H1 (cell line): ENCODE measurements around the gene ATG7. TPM values are rescaled to one million over a fixed set of nuclear protein-coding genes. Genes with fewer than 3 reads are reported as not detected.

ENCODE experiments used
- ATF3 ChIP-seq: IDR thresholded peaks from 2 replicates; pipeline ENCODE4 v1.6.1; 2011; ENCODE audit warnings: low read depth, mild to moderate bottlenecking, low read length; ENCODE audit not compliant: insufficient read depth
- HDAC6 ChIP-seq: IDR thresholded peaks from one replicate; pipeline ENCODE4 v1.7.1; 2012; ENCODE audit warnings: low read depth, mild to moderate bottlenecking, inconsistent platforms, low read length, moderate library complexity
- USF2 ChIP-seq: IDR thresholded peaks from 2 replicates; pipeline ENCODE4 v1.6.1; 2011; ENCODE audit warnings: low read length, improper control_type of control experiment
- polyA plus RNA-seq, 7 experiments: library from polyadenylated mRNA; depleted of rRNA in 3 of 7; stranded (reverse) in 5 of 7; unstranded in 2 of 7; fragments of >200 nt in 5 of 7; fragments of 200-250 nt in 2 of 7; gene quantifications; 1 replicate in 5 of 7; 2 replicates in 1 of 7; 4 replicates in 1 of 7; pipeline versions ENCODE4 v1.2.1 to v1.2.3, GENCODE V29; 2011 to 2013; ENCODE audit warnings: missing spikeins in 2 of 7, mixed read lengths in 2 of 7
- total RNA-seq: library from RNA; stranded (reverse); fragmentation: NEBNext Ultra II Directional; extraction: Animal tissue kit (Norgen Biotek cat#: 25700); gene quantifications from 2 replicates; pipeline ENCODE4 v1.2.1, GENCODE V29; 2021
- TF ChIP-seq, protein P1 (sequence below): fragments of 300-600 bp; sonication (generic); IDR thresholded peaks from 2 replicates; pipeline ENCODE4 v1.7.1; 2012; ENCODE audit warnings: low read length, moderate library complexity, mild to moderate bottlenecking, inconsistent platforms; ENCODE audit not compliant: insufficient replicate concordance
- TF ChIP-seq, protein P2 (sequence below), 3 experiments: IDR thresholded peaks; 1 replicate in 2 of 3; 2 replicates in 1 of 3; pipeline versions ENCODE4 v1.5.1 to v1.6.1; 2011; ENCODE audit warnings: low read length in 3 of 3, mild to moderate bottlenecking in 3 of 3, inconsistent platforms in 2 of 3, low read depth in 1 of 3, moderate library complexity in 1 of 3; ENCODE audit not compliant: insufficient read depth in 1 of 3; ENCODE audit errors: control extremely low read depth in 1 of 3

The ATG7 gene
- total and polyA plus RNA-seq, 2 of the 8 experiments (the other 6 are each of a cell fraction or from before 2014, with no cell fraction given): 15.0 to 19.1 TPM

DNA sequence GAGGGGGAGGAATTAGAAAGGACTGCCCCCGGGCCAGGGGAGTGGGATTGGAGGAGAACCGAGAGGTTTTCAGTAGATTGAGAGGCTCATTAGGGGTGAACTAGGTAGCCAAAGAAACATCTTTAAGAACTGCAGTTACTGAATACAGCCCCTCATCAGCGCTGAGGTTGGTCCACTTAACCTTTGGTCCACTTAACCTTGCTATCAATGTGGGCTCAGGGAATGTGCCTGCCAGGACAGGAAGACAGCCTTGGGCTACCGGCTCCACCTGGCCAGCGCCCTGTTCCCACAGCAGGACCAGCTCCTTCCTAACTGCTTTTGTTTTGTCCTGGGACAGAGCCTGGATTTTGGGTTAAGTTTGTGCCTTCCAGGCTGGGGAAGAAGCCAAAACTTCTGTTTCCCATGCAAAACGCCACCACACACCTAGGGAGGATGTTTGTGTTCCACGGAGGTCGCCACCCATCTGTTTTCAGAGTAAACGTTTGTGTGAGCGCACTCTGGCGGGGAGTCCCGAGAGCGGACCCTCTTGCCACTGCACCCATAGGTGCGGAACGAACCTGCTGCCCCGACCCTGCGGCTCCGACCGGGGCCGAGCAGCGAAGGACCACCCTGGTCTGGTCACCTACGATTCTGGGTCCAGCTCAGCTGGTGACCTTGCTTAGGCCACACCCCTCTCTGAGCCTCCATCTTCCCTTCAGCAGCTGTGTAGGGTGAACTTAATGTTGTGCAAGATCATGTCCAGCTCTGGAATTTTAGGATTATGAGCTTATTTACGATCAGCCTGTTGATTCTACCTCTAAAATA is 264.1 kb downstream of the ATG7 start (continued):
- TF ChIP-seq, protein P1, sequence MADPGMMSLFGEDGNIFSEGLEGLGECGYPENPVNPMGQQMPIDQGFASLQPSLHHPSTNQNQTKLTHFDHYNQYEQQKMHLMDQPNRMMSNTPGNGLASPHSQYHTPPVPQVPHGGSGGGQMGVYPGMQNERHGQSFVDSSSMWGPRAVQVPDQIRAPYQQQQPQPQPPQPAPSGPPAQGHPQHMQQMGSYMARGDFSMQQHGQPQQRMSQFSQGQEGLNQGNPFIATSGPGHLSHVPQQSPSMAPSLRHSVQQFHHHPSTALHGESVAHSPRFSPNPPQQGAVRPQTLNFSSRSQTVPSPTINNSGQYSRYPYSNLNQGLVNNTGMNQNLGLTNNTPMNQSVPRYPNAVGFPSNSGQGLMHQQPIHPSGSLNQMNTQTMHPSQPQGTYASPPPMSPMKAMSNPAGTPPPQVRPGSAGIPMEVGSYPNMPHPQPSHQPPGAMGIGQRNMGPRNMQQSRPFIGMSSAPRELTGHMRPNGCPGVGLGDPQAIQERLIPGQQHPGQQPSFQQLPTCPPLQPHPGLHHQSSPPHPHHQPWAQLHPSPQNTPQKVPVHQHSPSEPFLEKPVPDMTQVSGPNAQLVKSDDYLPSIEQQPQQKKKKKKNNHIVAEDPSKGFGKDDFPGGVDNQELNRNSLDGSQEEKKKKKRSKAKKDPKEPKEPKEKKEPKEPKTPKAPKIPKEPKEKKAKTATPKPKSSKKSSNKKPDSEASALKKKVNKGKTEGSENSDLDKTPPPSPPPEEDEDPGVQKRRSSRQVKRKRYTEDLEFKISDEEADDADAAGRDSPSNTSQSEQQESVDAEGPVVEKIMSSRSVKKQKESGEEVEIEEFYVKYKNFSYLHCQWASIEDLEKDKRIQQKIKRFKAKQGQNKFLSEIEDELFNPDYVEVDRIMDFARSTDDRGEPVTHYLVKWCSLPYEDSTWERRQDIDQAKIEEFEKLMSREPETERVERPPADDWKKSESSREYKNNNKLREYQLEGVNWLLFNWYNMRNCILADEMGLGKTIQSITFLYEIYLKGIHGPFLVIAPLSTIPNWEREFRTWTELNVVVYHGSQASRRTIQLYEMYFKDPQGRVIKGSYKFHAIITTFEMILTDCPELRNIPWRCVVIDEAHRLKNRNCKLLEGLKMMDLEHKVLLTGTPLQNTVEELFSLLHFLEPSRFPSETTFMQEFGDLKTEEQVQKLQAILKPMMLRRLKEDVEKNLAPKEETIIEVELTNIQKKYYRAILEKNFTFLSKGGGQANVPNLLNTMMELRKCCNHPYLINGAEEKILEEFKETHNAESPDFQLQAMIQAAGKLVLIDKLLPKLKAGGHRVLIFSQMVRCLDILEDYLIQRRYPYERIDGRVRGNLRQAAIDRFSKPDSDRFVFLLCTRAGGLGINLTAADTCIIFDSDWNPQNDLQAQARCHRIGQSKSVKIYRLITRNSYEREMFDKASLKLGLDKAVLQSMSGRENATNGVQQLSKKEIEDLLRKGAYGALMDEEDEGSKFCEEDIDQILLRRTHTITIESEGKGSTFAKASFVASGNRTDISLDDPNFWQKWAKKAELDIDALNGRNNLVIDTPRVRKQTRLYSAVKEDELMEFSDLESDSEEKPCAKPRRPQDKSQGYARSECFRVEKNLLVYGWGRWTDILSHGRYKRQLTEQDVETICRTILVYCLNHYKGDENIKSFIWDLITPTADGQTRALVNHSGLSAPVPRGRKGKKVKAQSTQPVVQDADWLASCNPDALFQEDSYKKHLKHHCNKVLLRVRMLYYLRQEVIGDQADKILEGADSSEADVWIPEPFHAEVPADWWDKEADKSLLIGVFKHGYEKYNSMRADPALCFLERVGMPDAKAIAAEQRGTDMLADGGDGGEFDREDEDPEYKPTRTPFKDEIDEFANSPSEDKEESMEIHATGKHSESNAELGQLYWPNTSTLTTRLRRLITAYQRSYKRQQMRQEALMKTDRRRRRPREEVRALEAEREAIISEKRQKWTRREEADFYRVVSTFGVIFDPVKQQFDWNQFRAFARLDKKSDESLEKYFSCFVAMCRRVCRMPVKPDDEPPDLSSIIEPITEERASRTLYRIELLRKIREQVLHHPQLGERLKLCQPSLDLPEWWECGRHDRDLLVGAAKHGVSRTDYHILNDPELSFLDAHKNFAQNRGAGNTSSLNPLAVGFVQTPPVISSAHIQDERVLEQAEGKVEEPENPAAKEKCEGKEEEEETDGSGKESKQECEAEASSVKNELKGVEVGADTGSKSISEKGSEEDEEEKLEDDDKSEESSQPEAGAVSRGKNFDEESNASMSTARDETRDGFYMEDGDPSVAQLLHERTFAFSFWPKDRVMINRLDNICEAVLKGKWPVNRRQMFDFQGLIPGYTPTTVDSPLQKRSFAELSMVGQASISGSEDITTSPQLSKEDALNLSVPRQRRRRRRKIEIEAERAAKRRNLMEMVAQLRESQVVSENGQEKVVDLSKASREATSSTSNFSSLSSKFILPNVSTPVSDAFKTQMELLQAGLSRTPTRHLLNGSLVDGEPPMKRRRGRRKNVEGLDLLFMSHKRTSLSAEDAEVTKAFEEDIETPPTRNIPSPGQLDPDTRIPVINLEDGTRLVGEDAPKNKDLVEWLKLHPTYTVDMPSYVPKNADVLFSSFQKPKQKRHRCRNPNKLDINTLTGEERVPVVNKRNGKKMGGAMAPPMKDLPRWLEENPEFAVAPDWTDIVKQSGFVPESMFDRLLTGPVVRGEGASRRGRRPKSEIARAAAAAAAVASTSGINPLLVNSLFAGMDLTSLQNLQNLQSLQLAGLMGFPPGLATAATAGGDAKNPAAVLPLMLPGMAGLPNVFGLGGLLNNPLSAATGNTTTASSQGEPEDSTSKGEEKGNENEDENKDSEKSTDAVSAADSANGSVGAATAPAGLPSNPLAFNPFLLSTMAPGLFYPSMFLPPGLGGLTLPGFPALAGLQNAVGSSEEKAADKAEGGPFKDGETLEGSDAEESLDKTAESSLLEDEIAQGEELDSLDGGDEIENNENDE: no peak
- TF ChIP-seq USF2: no peak
- no peak for TF ChIP-seq ATF3
- TF ChIP-seq, protein P2, sequence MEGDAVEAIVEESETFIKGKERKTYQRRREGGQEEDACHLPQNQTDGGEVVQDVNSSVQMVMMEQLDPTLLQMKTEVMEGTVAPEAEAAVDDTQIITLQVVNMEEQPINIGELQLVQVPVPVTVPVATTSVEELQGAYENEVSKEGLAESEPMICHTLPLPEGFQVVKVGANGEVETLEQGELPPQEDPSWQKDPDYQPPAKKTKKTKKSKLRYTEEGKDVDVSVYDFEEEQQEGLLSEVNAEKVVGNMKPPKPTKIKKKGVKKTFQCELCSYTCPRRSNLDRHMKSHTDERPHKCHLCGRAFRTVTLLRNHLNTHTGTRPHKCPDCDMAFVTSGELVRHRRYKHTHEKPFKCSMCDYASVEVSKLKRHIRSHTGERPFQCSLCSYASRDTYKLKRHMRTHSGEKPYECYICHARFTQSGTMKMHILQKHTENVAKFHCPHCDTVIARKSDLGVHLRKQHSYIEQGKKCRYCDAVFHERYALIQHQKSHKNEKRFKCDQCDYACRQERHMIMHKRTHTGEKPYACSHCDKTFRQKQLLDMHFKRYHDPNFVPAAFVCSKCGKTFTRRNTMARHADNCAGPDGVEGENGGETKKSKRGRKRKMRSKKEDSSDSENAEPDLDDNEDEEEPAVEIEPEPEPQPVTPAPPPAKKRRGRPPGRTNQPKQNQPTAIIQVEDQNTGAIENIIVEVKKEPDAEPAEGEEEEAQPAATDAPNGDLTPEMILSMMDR (IDR thresholded peaks at IDR 0.05; ENCODE audit: control extremely low read depth in 1 of 3, insufficient read depth in 1 of 3, low read depth in 1 of 3, low read length in 3 of 3): peak in 2 of 3 experiments; percentile 14 to 16; a peak in 2 of 4 replicates
- no peak for TF ChIP-seq HDAC6
